ENCODE results near the gene ZFHX3.

DNA sequence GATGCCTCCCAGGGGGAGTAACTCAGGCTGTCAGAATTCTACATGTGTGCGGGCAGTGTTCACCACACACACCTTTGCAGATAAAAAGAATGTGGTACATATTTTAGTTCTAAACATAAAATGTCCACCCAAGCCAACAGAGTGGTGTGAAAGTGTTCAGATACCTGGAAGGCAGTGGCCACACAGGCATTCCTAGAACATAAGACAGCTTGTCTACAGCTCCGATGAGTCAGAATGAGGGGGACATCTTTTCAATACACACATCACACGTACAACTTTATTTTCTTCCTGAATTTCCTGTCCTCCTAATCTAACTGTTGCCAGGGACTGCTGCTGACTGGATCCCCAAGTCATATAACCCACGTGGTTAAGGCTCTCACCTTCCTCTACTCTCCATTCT is 142.3 kb downstream of the ZFHX3 start:
- TF ChIP-seq, protein P1, sequence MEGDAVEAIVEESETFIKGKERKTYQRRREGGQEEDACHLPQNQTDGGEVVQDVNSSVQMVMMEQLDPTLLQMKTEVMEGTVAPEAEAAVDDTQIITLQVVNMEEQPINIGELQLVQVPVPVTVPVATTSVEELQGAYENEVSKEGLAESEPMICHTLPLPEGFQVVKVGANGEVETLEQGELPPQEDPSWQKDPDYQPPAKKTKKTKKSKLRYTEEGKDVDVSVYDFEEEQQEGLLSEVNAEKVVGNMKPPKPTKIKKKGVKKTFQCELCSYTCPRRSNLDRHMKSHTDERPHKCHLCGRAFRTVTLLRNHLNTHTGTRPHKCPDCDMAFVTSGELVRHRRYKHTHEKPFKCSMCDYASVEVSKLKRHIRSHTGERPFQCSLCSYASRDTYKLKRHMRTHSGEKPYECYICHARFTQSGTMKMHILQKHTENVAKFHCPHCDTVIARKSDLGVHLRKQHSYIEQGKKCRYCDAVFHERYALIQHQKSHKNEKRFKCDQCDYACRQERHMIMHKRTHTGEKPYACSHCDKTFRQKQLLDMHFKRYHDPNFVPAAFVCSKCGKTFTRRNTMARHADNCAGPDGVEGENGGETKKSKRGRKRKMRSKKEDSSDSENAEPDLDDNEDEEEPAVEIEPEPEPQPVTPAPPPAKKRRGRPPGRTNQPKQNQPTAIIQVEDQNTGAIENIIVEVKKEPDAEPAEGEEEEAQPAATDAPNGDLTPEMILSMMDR (IDR thresholded peaks at IDR 0.05), result no peak
- no peak for TF ChIP-seq POLR2A (IDR thresholded peaks at IDR 0.05)

All from testis (tissue), 2 donors.